Osteocyte (in vitro differentiated cells): Measurements from ENCODE around the gene MYO6. TPM values are rescaled to one million over a fixed set of nuclear protein-coding genes. Genes with fewer than 3 reads are reported as not detected.
"Not testable (repeated sequence)": the region's sequence is repeated elsewhere in the genome, so short reads cannot be mapped to it uniquely, and the experiment has no call there.

Experiments
- DNase-seq: peaks from one replicate; pipeline ENCODE4 v3.0.0; 2021; ENCODE audit warnings: mixed read lengths; ENCODE audit not compliant: unreplicated experiment; ENCODE audit errors: extremely low spot score
- H3K27ac Mint-ChIP-seq: one replicate; pipeline ENCODE4 v1.8.0; 2021; ENCODE audit warnings: mild to moderate bottlenecking, mixed read lengths; ENCODE audit not compliant: unreplicated experiment
- H3K27me3 Mint-ChIP-seq: one replicate; pipeline ENCODE4 v1.8.0; 2021; ENCODE audit warnings: mixed read lengths; ENCODE audit not compliant: unreplicated experiment
- H3K36me3 Mint-ChIP-seq: one replicate; pipeline ENCODE4 v1.8.0; 2021; ENCODE audit warnings: mixed read lengths; ENCODE audit not compliant: unreplicated experiment
- H3K4me1 Mint-ChIP-seq: one replicate; pipeline ENCODE4 v1.8.0; 2021; ENCODE audit warnings: mixed read lengths; ENCODE audit not compliant: unreplicated experiment
- H3K4me3 Mint-ChIP-seq: one replicate; pipeline ENCODE4 v1.8.0; 2021; ENCODE audit warnings: mild to moderate bottlenecking, moderate library complexity, mixed read lengths; ENCODE audit not compliant: unreplicated experiment
- H3K9me3 Mint-ChIP-seq: one replicate; pipeline ENCODE4 v1.8.0; 2021; ENCODE audit warnings: mixed read lengths; ENCODE audit not compliant: unreplicated experiment
- total RNA-seq: library from RNA; stranded (reverse); gene quantifications from 2 replicates; pipeline ENCODE4 v1.2.1, GENCODE V29; 2021
- TF ChIP-seq, protein P1 (sequence below): fragments of 200-600 bp; sonication (generic); IDR thresholded peaks from 2 replicates; pipeline ENCODE4 v1.5.0; 2021; ENCODE audit warnings: antibody characterized with exemption, mild to moderate bottlenecking, moderate library complexity

The MYO6 gene
- total RNA-seq, 1 donor from 2014 or later: 61.6 TPM

DNA sequence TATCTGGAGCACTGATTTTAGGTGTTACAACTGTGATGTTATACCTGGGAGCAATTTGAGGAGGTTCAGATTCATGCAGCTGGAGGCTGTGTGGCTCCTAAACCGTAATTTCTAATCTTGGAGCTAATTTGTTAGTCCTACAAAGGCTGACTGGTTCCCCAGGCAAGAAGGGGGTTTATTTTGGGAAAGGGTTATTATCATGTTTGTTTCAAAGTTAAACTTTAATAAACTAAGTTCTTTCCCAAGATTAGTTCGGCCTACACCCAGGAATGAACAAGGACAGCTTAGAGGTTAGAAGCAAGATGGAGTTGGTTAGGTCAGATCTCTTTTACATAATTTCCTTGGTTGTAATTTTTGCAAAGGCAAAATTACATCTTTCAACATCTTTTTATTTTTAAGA, 135.8 kb downstream of the MYO6 start:
- Mint-ChIP-seq H3K27ac (no peak overlapping the region), H3K4me3 (no peak overlapping the region), H3K4me1 (peaks cover 2% of the 10 kb centered on the region), H3K36me3 (peaks cover 27% of the 10 kb centered on the region), H3K9me3 (no peaks in the 10 kb centered on the region), H3K27me3 (no peaks in the 10 kb centered on the region)
- TF ChIP-seq, protein P1, sequence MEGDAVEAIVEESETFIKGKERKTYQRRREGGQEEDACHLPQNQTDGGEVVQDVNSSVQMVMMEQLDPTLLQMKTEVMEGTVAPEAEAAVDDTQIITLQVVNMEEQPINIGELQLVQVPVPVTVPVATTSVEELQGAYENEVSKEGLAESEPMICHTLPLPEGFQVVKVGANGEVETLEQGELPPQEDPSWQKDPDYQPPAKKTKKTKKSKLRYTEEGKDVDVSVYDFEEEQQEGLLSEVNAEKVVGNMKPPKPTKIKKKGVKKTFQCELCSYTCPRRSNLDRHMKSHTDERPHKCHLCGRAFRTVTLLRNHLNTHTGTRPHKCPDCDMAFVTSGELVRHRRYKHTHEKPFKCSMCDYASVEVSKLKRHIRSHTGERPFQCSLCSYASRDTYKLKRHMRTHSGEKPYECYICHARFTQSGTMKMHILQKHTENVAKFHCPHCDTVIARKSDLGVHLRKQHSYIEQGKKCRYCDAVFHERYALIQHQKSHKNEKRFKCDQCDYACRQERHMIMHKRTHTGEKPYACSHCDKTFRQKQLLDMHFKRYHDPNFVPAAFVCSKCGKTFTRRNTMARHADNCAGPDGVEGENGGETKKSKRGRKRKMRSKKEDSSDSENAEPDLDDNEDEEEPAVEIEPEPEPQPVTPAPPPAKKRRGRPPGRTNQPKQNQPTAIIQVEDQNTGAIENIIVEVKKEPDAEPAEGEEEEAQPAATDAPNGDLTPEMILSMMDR: no peak
- no peak for DNase-seq

DNA sequence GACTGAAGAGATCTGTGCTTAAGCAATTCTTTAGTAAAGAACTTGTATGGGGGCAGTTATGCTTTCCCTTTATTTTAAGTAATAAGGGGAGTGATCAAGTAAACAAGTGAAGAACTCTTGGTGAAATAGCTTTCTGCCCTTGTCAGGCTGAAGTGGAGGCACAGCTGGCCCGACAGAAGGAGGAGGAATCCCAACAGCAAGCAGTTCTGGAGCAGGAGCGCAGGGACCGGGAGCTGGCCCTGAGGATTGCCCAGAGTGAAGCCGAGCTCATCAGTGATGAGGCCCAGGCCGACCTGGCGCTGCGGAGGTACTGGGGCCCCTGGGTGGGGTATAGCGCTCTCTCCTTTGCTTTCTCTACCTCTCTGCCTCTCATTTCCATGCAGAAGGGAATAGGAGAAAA, 143.3 kb downstream of the MYO6 start:
- DNase-seq: no peak
- no peaks in the 10 kb centered on the region for H3K9me3 Mint-ChIP-seq
- H3K27ac Mint-ChIP-seq: no peak overlapping the region
- H3K36me3 Mint-ChIP-seq: peaks cover 20% of the 10 kb centered on the region
- H3K4me3 Mint-ChIP-seq: no peak overlapping the region
- peaks cover 5% of the 10 kb centered on the region for H3K4me1 Mint-ChIP-seq
- TF ChIP-seq, protein P1: no peak
- no peaks in the 10 kb centered on the region for H3K27me3 Mint-ChIP-seq

DNA sequence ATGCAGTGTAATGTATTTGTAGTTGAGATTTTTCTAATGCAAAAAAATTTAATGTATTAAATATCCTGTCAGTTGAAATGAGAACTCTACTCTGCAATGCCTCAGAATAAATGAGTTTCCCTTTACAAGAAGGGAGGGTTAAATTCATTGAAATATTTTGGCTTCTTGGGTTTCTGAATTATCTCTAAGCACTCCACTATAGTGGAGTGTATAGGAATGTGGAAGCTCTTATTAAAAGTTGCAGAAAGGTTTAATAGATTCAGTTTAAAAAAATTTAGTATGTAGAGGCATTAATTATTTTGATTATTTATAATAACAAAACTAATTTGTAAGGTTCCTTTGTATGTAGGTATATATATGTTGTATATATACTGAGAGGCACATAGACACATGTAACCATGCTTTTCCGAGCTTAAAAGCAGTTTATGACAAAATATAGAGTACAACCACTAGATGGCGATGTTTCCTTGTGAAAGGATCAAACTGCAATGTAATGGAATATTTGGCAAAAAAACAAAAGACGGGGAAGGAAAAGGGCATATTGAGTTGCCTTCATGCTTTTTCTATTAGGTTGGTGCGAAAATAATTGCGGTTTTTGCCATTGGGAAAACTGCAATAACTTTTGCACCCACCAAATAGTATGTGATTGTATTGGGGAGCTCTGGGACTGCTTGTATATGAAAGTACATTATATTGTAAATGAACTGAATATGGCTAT, 144.2 kb downstream of the MYO6 start:
- DNase-seq: no peak
- Mint-ChIP-seq H3K4me3 (no peak overlapping the region), H3K4me1 (peaks cover 5% of the 10 kb centered on the region), H3K36me3 (peaks cover 23% of the 10 kb centered on the region), H3K27me3 (no peaks in the 10 kb centered on the region), H3K9me3 (no peaks in the 10 kb centered on the region), H3K27ac (no peak overlapping the region)
- TF ChIP-seq, protein P1: peak; percentile 70

DNA sequence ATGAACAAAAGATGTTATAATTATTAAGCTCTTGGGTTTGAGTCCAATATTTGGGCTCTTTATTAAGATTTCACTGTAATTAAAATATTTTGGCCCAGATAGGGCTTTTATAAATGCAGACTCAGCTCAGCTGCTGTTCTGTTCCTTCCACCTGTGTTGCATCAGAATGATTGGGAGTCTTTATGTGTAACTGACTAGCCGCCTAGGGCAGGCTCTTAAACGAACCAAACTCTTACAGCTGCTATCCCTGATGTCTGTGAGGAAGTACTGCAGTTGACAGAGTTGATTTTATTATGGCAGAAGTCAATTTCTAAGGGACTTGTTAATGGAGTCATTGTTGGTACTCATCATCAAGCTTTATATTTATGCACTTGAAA, 144.7 kb downstream of the MYO6 start:
- TF ChIP-seq, protein P1: no peak
- no peak for DNase-seq
- Mint-ChIP-seq H3K27ac (peak overlapping the region; percentile 20), H3K27me3 (no peaks in the 10 kb centered on the region), H3K36me3 (peaks cover 23% of the 10 kb centered on the region), H3K4me3 (no peak overlapping the region), H3K9me3 (no peaks in the 10 kb centered on the region), H3K4me1 (peaks cover 5% of the 10 kb centered on the region)

DNA sequence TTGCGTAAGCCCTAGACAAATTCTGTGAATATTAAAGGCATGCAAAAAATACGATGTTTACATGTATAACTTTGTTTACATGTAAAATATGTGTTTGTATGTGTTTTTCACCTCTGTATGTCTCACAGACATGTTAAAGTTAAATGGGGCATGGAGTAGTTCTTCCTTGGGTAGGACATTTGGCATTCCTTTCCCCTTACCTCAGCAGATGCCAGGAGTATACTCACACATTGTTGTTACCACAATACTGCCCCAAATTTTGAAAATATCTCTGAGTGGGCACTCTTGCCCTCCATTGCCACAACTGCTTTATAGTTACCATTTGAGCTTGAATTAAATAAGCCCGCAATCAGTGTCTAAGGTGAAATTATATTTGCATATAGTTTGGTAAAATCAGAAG, 147.5 kb downstream of the MYO6 start:
- H3K27me3 Mint-ChIP-seq: no peaks in the 10 kb centered on the region
- TF ChIP-seq, protein P1: no peak
- peaks cover 21% of the 10 kb centered on the region for H3K36me3 Mint-ChIP-seq
- no peak for DNase-seq
- no peak overlapping the region for H3K4me3 Mint-ChIP-seq
- H3K27ac Mint-ChIP-seq: no peak overlapping the region
- peaks cover 5% of the 10 kb centered on the region for H3K4me1 Mint-ChIP-seq
- no peaks in the 10 kb centered on the region for H3K9me3 Mint-ChIP-seq

DNA sequence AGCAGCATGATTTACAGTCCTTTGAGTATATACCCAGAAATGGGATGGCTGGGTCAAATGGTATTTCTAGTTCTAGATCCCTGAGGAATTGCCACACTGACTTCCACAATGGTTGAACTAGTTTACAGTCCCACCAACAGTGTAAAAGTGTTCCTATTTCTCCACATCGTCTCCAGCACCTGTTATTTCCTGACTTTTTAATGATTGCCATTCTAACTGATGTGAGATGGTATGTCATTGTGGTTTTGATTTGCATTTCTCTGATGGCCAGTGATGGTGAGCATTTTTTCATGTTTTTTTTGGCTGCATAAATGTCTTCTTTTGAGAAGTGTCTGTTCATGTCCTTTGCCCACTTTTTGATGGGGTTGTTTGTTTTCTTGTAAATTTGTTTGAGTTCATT, 151.2 kb downstream of the MYO6 start:
- peaks cover 27% of the 10 kb centered on the region for H3K36me3 Mint-ChIP-seq
- DNase-seq, H3K27me3 Mint-ChIP-seq, H3K4me3 Mint-ChIP-seq, H3K27ac Mint-ChIP-seq, H3K9me3 Mint-ChIP-seq, H3K4me1 Mint-ChIP-seq: not testable (repeated sequence)

DNA sequence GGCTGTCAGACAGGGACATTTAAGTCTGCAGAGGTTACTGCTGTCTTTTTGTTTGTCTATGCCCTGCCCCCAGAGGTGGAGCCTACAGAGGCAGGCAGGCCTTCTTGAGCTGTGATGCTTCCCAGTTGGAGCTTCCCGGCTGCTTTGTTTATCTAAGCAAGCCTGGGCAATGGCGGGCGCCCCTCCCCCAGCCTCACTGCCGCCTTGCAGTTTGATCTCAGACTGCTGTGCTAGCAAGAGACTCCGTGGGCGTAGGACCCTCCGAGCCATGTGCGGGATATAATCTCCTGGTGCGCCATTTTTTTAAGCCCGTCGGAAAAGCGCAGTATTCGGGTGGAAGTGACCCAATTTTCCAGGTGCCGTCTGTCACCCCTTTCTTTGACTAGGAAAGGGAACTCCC, 156.1 kb downstream of the MYO6 start:
- peaks cover 22% of the 10 kb centered on the region for H3K36me3 Mint-ChIP-seq
- H3K27ac Mint-ChIP-seq, H3K4me3 Mint-ChIP-seq, H3K27me3 Mint-ChIP-seq, DNase-seq, H3K9me3 Mint-ChIP-seq, H3K4me1 Mint-ChIP-seq: not testable (repeated sequence)
